HG03064 (cell line): ENCODE results near the gene PHF8.

ENCODE experiments used
- ATAC-seq: cut with Tn5 transposase; IDR thresholded peaks from one replicate; pipeline ENCODE4 v1.9.1; 2021; ENCODE audit warnings: low read depth; ENCODE audit not compliant: unreplicated experiment

Gene PHF8

GRCh38 chrX:54029529-54030143 is 14.6 kb downstream of the PHF8 start:
- no peak for ATAC-seq

DNA sequence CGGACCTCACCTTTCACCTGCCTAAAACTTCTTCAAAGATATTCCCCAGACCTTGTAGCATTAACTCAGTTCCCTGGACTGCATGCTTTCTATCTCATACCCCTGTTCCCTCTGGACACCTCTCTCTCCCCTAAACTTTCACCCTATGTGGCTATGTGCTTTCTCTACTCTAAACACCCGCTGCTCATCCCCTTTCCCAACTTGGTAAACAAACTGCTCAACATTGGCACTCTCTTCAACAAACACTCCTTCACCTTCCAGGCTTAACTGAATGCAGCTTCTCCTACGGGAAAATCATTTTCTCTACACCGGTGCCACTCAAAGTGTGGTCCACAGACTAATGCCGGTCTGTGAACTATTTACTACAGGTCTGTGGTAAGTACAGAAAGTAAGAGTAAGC is 19.9 kb downstream of the PHF8 start:
- no peak for ATAC-seq

DNA sequence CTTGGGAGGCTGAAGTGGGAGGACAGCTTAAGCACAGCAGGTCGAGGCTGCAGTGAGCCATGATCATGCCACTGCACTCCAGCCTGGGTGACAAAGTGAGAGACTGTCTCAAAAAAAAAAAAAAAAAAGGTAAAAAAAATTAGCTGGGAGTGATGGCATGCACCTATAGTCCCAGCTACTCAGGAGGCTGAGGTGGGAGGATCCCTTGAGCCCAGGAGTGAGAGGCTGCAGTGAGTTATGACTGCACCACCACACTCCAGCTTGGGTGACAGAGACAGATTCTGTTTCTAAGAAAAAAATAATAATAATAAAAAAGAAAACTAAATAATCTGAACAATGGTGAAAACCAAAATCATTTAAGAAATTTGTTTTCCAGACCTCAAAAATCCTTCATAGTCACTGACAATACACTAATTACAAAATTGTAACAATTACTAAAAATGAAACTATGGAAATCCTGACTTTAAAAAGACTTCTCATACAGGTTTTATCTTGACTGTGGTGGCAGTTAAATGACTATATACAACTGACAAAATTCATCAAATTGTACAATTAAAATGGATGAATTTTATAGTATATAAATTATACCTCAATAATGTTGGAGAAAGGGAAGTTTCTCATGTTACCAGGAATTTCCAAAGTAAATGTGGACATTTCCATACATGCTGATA is 31.3 kb downstream of the PHF8 start:
- no peak for ATAC-seq

DNA sequence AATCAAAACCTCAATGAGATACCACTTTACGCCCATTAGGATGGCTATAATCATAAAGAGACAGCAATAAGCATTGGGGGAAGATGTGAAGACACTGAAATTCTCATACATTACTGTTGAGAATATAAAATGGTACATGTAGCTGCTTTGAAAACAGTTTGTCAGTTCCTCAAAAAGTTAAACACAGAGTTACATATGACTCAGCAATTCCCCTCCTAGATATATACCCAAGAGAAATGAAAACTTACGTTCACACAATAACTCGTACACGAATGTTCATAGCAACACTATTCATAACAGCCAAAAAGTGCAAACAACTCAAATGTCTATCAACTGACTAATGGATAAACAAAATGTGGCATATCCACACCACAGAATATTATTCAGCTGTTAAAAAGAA is 36.6 kb downstream of the PHF8 start:
- no peak for ATAC-seq

GRCh38 chrX:53997724-53998123 is 46.5 kb downstream of the PHF8 start:
- no peak for ATAC-seq

- no peak for ATAC-seq
Measured at GRCh38 chrX:53992589-53992988, 51.7 kb downstream of the PHF8 start.

DNA sequence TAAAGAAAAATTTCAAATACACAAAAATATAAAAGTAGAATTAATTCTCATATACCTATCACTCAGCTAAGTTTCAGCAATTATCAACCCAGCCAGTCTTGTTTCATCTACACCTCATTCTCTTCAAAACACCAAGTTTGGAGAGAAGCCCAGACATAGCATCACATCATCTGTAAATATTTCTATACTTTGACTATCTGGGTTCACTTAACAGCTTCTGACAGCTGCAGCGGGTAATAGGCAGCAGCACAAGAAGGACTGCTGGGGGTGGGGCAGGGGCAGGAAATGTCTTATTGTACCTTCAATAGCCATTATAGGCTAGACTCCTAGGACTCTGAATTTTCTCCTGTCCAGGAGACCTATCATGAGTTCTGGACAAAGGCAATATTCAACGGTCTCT is 54.1 kb downstream of the PHF8 start:
- no peak for ATAC-seq

- no peak for ATAC-seq
Measured at GRCh38 chrX:53984895-53985294, 59.4 kb downstream of the PHF8 start.

- no peak for ATAC-seq
Measured at GRCh38 chrX:53974529-53974928, 69.7 kb downstream of the PHF8 start.

GRCh38 chrX:53969540-53969939 is 74.7 kb downstream of the PHF8 start:
- ATAC-seq, result no peak

DNA sequence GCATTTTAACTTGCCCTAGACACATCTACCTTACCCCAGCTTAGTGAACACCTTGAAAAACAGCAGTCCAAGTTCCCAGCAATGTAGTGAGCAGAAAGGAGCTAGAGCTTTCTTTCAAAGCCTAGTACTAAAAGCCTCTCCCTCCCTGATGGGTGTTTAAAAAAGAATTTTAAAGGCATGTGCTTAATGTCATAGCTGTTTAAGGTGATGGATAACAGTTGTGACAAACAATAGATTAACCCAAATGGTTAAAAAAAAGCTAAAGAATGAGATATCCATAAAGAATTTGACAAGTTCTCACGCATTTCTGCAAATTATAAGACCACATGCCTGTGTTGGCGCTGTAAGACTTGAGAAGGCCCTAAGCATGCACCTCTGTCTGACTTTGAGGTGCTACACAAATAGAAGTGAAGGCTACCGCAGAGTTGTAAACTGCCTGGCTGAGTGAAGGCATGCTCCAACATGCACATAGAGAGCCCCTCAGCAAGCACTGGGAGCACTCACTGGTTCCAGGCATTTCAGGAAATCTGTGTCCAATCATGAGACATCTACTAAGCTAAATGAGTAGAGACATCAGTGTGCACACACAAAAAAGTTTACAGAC is 94.0 kb downstream of the PHF8 start:
- no peak for ATAC-seq

DNA sequence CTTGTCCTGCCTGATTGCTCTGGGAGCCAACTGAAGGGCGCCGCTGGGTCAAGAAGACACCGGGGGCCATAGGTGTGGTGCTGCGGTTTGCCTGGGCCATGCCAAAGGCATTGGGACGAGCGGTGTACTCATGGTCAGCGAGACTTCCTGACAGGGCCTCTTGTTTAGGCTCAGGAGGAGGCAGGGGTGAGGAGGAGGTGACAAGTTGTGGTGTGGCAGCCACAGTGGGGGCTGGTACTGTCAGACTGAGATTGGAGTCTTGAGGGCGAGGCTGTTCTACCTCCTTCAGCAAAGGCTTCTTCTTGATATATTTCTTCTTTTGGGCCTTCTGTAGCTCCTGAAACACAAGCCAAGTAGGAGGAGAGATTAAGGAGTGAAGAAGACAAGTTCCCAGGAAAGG is 104.1 kb downstream of the PHF8 start:
- ATAC-seq, result no peak

DNA sequence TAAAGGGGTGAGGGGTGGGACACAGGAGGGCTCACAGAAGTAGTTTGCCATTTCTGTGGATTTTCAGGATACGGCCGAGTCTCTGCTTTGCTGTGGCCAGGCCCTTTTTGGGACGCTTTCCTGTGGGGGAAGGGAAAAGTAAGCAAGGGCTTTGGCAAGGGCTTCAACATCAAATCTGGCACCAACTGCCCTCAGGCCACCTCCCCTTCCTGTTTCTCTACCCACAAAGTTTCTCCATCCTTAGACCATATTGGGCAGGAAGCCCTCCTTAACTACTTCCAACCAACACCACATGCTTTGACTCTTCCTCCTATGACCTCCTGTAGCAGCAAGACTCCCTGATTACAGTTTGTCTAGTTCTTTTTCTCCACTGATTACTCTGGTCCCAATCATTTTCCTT is 105.1 kb downstream of the PHF8 start:
- ATAC-seq, result no peak

- ATAC-seq, result no peak
Measured at GRCh38 chrX:53930515-53931380, 113.5 kb downstream of the PHF8 start.

GRCh38 chrX:53926030-53926429 is 118.2 kb downstream of the PHF8 start:
- ATAC-seq, result no peak

GRCh38 chrX:53918702-53919101 is 125.6 kb downstream of the PHF8 start:
- no peak for ATAC-seq

GRCh38 chrX:53900623-53901022 is 143.7 kb downstream of the PHF8 start:
- no peak for ATAC-seq

GRCh38 chrX:53895270-53895669 is 149.0 kb downstream of the PHF8 start:
- ATAC-seq, result no peak
